GM10847 (cell line): ENCODE measurements around the gene DHRSX.

ENCODE experiments used
- POLR2A ChIP-seq: IDR thresholded peaks from 2 replicates; pipeline ENCODE4 v1.6.1; 2011; ENCODE audit not compliant: insufficient read length; ENCODE audit errors: extremely low read depth

The DHRSX gene

DNA sequence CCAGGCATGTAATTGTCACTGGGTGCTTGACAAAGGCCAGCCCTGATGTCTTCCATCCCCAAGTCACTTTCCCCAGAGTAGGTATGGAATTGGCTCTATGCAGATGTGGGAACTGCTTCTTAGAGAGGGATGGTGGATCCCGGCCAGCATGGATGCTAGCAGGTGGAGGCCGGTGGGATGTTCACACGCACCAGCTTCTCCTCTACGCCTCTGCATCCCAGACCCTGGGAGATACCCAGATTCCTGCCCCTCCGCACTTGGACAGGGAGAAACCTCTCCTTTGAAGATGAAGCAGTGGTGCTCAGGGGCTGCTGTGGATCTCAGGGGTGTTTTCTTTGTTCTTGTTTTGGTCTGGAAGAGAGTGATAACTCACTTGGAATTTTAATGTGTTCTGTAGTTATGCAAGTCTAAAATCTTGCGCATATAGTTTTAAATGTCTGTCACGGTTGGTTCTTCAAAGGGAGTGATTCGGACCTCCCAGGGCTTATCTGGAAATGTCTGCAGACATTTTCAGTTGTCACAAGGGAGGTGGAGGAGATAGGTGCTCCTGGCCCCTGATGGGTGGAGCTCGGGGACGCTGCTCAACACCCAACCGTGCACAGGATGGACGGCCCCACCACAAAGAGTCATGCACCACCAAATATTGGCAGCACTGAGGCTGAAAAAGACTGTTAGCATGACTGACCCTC, 308.0 kb downstream of the DHRSX start:
- TF ChIP-seq POLR2A = no peak

DNA sequence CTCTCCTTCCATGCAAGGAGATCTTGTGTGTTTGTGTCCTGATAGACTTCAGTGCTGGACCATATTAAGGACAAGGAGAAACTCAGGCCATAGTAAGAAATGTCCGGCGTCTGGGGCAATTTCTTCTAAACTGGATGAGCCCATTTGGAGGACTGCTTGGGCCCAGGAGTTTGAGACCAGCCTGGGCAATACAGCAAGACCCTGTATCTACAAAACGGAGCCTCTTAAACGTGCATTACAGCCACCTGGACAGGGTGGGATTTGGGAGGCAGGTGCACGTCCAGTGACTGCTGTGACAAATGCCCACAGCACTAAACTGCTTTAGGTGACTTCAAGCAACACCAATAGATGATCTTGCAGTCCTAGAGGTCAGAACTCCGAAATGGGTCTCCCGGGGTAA, 311.9 kb downstream of the DHRSX start:
- no peak for TF ChIP-seq POLR2A

DNA sequence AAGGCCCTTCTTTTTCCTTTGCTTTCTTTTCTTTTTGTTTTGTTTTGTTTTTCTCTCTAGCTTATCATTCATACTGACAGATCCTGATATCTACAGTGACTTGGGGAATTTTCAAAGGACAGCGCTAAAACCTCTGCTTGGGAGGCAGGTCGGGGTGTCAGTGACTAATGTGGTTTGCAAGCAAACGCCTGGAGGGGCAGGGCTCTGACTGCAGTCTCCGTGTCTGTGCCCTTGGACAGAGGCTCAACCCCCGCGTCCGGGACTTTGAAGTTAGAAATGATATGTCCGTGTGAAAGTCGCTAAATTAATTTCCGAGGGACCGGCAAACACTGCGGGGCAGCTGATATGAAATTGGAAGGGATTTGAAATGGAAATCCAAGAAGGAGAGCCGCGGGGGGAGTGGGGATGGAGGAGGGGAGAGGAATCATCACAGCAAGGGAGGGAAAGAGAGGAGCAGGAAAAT, 312.4 kb downstream of the DHRSX start:
- no peak for TF ChIP-seq POLR2A

DNA sequence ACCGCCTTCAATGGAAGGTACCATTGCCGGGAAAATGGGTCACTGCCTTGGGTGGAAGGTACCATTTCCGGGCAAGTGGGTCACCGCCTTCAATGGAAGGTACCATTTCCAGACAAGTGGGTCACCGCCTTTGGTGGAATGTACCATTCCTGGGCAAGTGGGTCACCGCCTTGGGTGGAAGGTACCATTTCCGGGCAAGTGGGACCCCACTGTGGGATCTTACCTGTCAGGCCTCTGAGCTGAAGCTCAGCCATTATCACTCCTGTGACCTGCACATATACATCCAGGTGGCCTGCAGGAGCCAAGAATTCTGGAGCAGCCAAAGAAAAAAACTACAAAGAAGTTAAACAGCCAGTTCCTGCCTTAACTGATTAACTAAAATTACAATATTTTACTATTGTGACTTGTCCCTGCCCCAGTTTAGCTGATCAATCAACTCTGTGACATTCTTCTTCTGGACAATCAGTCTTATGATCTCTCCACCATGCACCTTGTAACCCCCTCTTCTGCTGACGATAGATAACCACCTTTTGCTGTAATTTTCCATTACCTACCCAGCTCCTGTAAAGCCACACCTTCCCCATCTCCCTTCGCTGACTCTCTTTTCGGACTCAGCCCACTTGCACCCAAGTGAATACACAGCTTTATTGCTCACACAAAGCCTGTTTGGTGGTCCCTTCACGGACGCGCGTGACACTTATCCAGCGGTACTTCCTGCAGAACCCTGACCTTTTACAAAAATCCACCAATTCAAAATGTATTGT, 313.2 kb downstream of the DHRSX start:
- no peak for TF ChIP-seq POLR2A

DNA sequence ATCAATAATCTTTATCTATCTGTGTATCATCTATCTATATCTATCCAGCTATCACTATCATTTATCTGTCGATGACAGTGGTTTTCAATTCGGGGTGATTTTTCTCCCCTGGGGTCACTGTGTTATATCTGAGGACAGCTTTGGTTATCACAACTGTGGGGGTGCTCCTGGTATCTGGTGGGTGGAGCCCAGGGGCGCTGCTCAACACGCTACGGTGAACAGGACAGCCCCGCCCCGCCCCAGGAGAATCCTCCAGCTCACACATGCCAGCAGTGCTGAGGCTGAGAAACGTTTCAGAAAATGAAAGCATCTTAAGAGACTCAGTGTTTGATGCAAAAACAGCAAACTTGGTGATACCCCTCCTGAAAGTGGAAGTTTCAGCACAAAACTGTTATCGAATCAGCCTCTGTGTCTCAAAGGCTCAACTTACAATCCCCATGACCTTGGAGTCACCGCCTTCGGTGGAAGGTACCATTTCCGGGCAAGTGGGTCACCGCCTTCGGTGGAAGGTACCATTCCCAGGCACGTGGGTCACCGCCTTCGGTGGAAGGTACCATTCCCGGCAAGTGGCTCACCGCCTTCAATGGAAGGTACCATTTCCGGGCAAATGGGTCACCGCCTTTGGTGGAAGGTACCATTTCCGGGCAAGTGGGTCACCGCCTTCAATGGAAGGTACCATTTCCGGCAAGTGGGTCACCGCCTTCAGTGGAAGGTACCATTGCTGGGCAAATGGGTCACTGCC, 315.3 kb downstream of the DHRSX start:
- no peak for TF ChIP-seq POLR2A

DNA sequence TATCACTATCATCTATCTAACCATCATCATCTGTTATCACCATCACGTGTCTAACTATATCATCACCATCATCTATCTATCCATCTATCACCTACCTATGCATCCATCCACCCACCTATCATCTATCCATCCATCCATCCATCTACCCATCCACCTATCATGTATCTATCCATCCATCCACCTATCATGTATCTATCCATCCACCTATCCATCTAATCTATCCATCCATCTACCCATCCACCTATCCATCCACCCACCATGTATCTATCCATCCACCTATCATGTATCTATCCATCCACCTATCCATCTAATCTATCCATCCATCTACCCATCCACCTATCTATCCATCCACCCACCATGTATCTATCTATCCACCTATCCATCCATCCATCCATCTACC, 316.7 kb downstream of the DHRSX start:
- TF ChIP-seq POLR2A = no peak

DNA sequence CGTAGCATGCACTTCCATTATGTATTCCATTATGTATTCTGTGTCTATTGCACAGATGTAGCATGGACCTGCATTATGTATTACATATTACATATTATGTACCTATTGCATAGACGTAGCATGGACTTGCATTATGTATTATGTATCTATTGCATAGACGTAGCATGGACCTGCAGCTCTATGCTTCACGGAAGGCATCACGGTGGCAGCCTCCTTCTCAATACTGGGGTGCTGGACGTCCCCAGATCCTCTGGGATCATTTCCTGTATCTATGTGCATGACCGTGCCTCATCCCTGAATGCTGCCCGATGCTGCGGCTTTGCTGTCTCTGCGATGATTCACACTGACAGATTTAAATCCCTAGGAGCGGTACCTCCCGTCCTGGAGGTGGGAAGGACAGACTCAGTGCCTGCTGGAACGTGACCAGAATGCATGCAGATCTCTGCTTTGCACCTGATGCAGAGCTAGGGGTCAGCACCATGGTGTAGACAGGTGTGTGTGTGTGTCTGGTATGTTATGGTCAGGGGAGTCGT, 317.5 kb downstream of the DHRSX start:
- no peak for TF ChIP-seq POLR2A

DNA sequence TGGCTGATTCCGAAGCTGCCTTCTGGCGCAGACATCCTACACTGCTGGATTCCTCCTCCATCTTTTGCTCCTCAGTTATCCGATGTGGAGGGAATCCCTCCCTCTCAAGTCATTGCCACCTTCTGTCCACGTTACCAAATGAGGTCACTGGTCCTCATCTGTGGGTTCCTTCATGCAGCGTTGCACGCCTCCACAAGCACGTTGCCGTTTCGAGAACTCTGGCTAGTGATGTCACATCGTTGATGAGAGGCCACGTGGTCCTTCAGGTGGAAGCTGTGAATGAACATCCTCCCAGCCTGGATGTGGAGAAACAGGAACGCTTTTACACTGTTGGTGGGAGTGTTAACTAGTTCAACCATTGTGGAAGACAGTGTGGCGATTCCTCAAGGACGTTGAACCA, 323.2 kb downstream of the DHRSX start:
- no peak for TF ChIP-seq POLR2A

DNA sequence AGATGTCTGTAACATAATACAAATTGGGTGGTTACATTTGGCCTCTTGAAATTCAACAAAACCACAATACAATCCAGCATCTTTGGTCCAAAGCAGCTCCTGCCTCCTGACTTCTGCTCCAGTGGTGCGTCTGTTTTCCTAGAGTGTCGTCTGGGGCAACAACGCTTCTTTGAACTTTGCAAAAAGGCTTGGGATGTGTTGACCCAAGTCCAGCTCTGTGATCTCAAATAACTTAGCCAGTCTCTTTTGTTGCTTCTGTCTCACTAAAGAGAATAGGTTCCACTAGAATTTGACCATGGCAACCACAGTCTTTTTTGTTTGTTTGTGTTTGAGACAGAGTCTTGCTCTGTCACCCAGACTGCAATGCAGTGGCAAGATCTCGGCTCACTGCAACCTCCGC, 324.0 kb downstream of the DHRSX start:
- no peak for TF ChIP-seq POLR2A

DNA sequence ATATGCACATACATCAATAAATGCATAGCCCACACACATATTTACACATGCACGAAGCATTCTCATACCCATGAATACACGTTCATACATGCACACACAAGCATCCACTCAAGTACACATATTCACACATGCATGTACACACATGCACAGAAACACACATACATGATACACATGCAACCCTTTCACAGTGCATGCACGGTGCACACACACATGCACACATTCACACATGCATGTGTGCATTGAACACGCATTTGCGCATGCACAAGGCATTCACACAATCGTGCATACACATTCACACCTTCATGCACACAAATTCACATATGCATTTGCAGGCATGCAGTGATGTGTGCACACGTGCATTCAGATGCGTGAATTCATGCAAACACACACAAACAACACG, 324.5 kb downstream of the DHRSX start:
- TF ChIP-seq POLR2A = no peak

DNA sequence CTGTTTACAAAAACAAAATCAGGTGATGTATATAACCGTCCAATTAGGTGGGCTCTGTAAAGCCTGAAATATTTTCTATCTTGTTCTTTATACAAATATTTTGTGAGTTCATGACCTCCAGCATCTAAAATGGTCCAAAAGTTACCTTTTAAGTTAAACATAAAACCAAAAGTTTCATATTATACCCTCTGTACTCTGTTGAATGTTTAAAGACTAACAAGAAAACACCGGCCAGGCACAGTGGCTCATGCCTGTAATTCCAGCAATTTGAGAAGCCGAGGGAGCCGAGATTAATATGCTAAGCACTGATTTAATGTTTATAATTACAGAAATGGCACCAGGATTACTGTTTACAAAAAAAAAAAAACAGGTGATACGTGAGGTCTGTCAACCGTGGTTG, 328.4 kb downstream of the DHRSX start:
- TF ChIP-seq POLR2A = no peak
